AG10803 (cell line): Measurements from ENCODE around the gene AIRE.
"Not testable (repeated sequence)": the region's sequence is repeated elsewhere in the genome, so short reads cannot be mapped to it uniquely, and the experiment has no call there.

Source experiments
- DNase-seq: peaks from one replicate; pipeline ENCODE4 v3.0.0; 2010; ENCODE audit warnings: low read depth
- H3K4me3 ChIP-seq: 2 replicates; pipeline ENCODE4 v1.5.1; 2011; ENCODE audit warnings: mild to moderate bottlenecking, low read length, control low read depth
- TF ChIP-seq, protein P1 (sequence below): conservative IDR thresholded peaks from 2 replicates; pipeline ENCODE4 v1.5.1; 2011; ENCODE audit warnings: mild to moderate bottlenecking, low read length, control low read depth, inconsistent platforms

The AIRE gene

GRCh38 chr21:44337449-44337848 lies 51.8 kb downstream of the AIRE start:
- TF ChIP-seq, protein P1, sequence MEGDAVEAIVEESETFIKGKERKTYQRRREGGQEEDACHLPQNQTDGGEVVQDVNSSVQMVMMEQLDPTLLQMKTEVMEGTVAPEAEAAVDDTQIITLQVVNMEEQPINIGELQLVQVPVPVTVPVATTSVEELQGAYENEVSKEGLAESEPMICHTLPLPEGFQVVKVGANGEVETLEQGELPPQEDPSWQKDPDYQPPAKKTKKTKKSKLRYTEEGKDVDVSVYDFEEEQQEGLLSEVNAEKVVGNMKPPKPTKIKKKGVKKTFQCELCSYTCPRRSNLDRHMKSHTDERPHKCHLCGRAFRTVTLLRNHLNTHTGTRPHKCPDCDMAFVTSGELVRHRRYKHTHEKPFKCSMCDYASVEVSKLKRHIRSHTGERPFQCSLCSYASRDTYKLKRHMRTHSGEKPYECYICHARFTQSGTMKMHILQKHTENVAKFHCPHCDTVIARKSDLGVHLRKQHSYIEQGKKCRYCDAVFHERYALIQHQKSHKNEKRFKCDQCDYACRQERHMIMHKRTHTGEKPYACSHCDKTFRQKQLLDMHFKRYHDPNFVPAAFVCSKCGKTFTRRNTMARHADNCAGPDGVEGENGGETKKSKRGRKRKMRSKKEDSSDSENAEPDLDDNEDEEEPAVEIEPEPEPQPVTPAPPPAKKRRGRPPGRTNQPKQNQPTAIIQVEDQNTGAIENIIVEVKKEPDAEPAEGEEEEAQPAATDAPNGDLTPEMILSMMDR: no peak
- DNase-seq: peak; percentile 46
- no peak overlapping the region for H3K4me3 ChIP-seq

DNA sequence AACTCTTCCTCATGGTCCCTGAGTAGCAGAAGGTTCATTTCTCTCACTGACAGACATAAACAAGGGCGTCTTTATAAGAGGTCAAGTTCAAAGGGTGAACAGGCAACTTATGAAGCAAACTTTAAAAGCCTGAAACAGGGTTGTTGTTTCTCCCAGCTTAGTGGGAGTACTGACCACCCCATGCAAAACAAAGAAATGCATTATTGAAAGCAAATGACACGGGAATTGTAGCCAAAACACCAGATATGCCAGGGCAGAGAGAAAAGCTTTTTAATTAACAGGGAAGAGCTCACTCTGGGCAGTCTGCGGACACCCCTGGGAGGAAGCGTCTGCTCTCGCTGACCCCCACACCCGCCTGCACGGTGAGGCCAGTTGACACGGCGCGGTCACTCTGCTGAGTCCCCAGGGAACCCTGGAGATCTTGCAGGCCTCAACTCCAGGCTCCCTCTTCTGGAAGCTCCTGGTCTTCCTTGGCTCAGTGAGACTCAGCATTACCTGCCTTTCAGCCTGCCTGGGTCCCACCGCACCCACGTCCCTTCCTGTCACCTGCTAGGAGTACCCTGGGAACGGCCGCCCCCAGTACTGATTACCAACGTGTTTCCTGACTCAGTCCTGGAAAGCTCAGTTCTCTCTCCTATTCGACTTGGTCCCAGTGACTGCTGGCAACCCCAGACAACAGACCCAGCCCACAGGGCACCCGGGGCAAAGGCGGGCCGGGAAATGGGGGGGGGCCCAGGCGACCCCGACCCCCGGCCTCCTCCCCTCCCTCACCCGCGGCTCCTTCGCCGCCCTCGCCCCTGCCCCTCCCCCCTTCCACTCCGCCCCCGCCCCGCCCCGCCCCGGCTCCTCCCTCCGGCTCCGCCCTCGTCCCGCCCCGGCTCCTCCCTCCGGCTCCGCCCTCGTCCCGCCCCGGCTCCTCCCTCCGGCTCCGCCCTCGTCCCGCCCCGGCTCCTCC lies 52.5 kb downstream of the AIRE start:
- DNase-seq: peak; percentile 54
- H3K4me3 ChIP-seq: peak overlapping the region; percentile 60
- TF ChIP-seq, protein P1: peak; percentile 56

DNA sequence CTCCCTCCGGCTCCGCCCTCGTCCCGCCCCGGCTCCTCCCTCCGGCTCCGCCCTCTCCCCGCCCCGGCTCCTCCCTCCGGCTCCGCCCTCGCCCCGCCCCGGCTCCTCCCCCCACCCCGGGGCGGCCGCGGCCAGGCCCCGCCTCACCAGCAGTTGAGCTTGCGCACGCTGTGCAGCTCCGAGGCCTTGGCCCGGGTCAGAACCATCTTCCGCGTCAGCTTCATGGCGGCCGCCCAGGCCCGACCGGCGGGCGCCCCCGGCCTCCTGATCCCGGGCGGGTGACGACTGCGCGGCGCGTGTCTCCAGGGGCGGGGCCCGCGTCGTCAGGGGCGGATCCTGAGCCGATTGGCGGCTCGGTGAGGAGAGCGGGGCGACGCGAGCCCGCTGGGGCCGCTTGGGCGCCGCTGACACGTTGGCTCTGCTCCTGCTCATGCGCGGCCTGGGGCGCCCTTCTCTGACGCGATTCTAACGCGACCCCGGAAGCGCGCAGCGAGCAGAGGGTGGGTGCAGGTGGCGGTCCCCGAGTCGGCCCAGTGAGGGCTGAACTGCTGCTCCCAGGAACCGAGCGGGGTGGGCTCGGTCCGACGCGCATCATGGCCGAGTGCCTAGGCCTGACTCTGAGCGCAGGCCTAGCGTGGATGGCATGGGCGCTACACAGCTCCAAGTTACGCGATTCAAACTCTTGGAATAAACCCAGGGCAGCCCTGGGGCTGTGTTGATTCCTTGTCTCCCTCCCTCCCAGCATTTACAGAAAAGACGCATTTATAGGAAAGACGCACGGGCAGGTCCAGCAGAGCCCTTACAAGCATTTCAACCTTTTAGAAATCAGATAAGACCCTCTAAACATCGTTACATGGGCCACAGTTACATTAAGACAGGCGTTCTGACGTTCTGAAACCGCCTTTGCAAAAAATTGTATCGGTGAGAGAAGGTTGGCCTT lies 53.6 kb downstream of the AIRE start, which contains the start of gene CFAP410:
Gene CFAP410, minus strand, starts transcription at position 420 of the 940 bp plus-strand sequence. Its CDS starts 196 bp downstream, at position 224.
- TF ChIP-seq, protein P1: no peak
- DNase-seq: peak; percentile 95
- H3K4me3 ChIP-seq: peak within 1 kb of the TSS; percentile 79

- not testable (repeated sequence) for H3K4me3 ChIP-seq, DNase-seq
These were observed 56.2 kb downstream of the AIRE start for GRCh38 chr21:44341726-44342458.

DNA sequence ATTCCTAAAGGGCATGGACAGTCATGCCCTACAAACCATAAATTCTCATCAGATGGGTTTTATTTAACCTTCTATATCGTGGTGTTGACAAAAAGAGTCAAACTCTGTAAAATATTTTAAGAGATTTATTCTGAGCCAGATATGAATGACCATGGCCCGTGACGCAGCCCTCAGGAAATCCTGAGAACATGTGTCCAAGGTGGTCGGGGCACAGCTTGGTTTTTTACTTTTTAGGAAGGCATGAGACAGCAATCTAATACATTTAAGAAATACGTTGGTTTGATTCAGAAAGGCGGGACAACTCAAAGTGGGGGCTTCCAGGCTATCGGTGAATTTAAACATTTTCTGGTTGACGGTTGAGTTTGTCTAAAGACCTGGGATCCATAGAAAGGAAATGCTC lies 57.3 kb downstream of the AIRE start:
- DNase-seq, H3K4me3 ChIP-seq: not testable (repeated sequence)

GRCh38 chr21:44344541-44345183 lies 59.0 kb downstream of the AIRE start:
- no peak for DNase-seq
- no peak overlapping the region for H3K4me3 ChIP-seq
- TF ChIP-seq, protein P1: no peak

- TF ChIP-seq, protein P1: no peak
- H3K4me3 ChIP-seq: no peak overlapping the region
- no peak for DNase-seq
These were observed 59.8 kb downstream of the AIRE start for GRCh38 chr21:44345495-44345894.
